ENCODE results near the gene TRIM34. TPM values are rescaled to one million over a fixed set of nuclear protein-coding genes. Genes with fewer than 3 reads are reported as not detected.
"Not testable (repeated sequence)": the region's sequence is repeated elsewhere in the genome, so short reads cannot be mapped to it uniquely, and the experiment has no call there.

The TRIM34 gene
- total and polyA plus RNA-seq, 8 donors, result 9.1 to 31.7 (median 21.8) TPM

GRCh38 chr11:5646139-5646538 is 21.3 kb downstream of the TRIM34 start:
- no peak overlapping the region for H3K27ac ChIP-seq
- no peaks in the 10 kb centered on the region for H3K4me1 ChIP-seq
- no peak for DNase-seq
- TF ChIP-seq, protein P1, sequence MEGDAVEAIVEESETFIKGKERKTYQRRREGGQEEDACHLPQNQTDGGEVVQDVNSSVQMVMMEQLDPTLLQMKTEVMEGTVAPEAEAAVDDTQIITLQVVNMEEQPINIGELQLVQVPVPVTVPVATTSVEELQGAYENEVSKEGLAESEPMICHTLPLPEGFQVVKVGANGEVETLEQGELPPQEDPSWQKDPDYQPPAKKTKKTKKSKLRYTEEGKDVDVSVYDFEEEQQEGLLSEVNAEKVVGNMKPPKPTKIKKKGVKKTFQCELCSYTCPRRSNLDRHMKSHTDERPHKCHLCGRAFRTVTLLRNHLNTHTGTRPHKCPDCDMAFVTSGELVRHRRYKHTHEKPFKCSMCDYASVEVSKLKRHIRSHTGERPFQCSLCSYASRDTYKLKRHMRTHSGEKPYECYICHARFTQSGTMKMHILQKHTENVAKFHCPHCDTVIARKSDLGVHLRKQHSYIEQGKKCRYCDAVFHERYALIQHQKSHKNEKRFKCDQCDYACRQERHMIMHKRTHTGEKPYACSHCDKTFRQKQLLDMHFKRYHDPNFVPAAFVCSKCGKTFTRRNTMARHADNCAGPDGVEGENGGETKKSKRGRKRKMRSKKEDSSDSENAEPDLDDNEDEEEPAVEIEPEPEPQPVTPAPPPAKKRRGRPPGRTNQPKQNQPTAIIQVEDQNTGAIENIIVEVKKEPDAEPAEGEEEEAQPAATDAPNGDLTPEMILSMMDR (IDR thresholded peaks at IDR 0.05), result no peak
- no peak for ATAC-seq
- intact Hi-C loops (cut with DNase I), result no loop called here
- peaks cover 0 to 34% of the 10 kb centered on the region in 2 donors for H3K36me3 ChIP-seq
- no peaks in the 10 kb centered on the region for H3K27me3 ChIP-seq
- H3K9me3 ChIP-seq, result no peaks in the 10 kb centered on the region
- H3K4me3 ChIP-seq, result no peak overlapping the region

DNA sequence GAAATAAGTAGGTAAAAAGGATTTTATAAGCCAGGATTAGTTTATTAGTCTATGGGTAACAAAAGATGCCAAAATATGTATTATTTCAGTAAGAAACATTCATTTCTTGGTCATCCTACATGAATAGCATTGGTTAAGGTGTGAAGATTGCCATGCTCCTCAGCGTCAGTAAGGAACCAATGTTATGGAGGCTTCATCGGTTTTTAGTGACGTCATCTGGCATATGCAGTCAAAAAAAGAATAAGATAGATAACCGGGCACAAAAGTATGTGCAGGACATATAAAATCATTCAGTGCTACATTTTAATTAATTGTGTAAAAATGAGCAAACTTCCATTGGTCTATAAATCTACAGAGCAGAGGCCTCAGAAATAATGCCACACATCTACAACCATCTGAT is 30.7 kb downstream of the TRIM34 start:
- TF ChIP-seq, protein P1 (IDR thresholded peaks at IDR 0.05), result no peak

GRCh38 chr11:5656956-5657355 is 32.2 kb downstream of the TRIM34 start:
- H3K27ac ChIP-seq; ATAC-seq; DNase-seq; H3K9me3 ChIP-seq; intact Hi-C loops (cut with DNase I); H3K4me1 ChIP-seq; H3K36me3 ChIP-seq; H3K27me3 ChIP-seq; H3K4me3 ChIP-seq: not testable (repeated sequence)

More for the DNA sequence above, 30.7 kb downstream of the TRIM34 start:
- peaks cover 0 to 4% of the 10 kb centered on the region in 2 donors for H3K36me3 ChIP-seq
- H3K9me3 ChIP-seq, result peaks cover 0 to 9% of the 10 kb centered on the region in 2 donors
- ATAC-seq, result no peak
- no peak for DNase-seq
- intact Hi-C loops (cut with DNase I), result no loop called here
- no peaks in the 10 kb centered on the region for H3K27me3 ChIP-seq
- H3K27ac ChIP-seq, result no peak overlapping the region
- no peaks in the 10 kb centered on the region for H3K4me1 ChIP-seq
- no peak overlapping the region for H3K4me3 ChIP-seq

DNA sequence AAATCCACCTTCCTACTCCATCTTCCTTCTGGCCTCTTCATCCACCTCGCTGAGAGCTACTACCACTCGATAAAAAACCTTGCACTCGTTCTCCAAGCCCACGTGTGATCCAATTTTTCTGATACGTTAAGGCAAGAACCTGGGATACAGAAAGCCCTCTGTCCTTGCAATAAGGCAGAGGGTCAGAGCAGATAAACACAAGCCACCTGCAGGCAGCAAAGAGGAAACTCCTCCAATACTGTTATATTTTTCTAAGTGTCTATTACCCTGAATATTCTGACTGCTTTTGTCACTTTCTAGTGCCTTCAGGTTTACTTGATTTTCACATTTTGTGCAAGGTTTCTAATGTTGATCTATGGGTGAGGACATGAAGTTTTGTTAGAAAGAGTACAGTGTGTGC is 33.5 kb downstream of the TRIM34 start:
- no peak overlapping the region for H3K27ac ChIP-seq
- peaks cover 0 to 3% of the 10 kb centered on the region in 2 donors for H3K9me3 ChIP-seq
- no peaks in the 10 kb centered on the region for H3K4me1 ChIP-seq
- TF ChIP-seq, protein P1 (IDR thresholded peaks at IDR 0.05), result no peak
- no peak overlapping the region for H3K4me3 ChIP-seq
- intact Hi-C loops (cut with DNase I), result no loop called here
- no peaks in the 10 kb centered on the region for H3K27me3 ChIP-seq
- ATAC-seq, result no peak
- H3K36me3 ChIP-seq, result peaks cover 0 to 17% of the 10 kb centered on the region in 2 donors
- DNase-seq, result no peak

- no peaks in the 10 kb centered on the region for H3K9me3 ChIP-seq
- ATAC-seq (no peak), DNase-seq (no peak)
- H3K27me3 ChIP-seq, result no peaks in the 10 kb centered on the region
- no peaks in the 10 kb centered on the region for H3K4me1 ChIP-seq
- H3K4me3 ChIP-seq, result no peak overlapping the region
- intact Hi-C loops (cut with DNase I), result no loop called here
- TF ChIP-seq, protein P1 (IDR thresholded peaks at IDR 0.05), result no peak
- H3K36me3 ChIP-seq, result peaks cover 0 to 63% of the 10 kb centered on the region in 2 donors
- H3K27ac ChIP-seq, result no peak overlapping the region
Observed at GRCh38 chr11:5663511-5663910, 38.7 kb downstream of the TRIM34 start.

DNA sequence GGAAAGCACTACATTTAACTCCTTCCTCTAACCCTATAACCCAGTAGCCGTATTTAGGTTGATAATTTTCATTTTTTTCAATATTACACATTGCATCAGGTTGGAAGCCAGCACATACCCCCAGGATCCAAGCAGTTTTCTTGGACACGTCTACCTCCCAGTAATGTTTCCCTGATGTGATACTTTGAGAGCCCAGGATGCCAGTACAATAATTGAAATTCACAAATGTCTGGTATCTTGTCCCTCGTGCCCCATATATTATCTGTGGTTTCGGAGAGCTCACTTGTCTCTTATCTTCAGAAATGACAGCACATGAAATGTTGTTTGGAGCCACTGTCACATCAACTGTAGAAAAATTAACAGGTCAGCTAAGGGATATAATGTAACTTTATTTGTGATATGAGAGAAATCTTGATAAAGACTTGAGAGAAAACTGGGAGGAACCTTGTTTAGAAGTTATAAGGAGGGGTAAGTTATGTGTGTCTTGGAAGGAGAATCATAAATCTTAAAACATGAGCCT is 40.3 kb downstream of the TRIM34 start:
- Histone ChIP-seq H3K9me3 (no peaks in the 10 kb centered on the region), H3K36me3 (peaks cover 0 to 79% of the 10 kb centered on the region in 2 donors), H3K27me3 (no peaks in the 10 kb centered on the region), H3K4me1 (no peaks in the 10 kb centered on the region), H3K4me3 (no peak overlapping the region), H3K27ac (no peak overlapping the region)
- TF ChIP-seq, protein P1 (IDR thresholded peaks at IDR 0.05), result no peak
- DNase-seq, result no peak
- intact Hi-C loops (cut with DNase I), result no loop called here
- ATAC-seq, result no peak

Measured in left lung (tissue), 10 donors.